ENCODE results near the gene EMP3. TPM values are rescaled to one million over a fixed set of nuclear protein-coding genes. Genes with fewer than 3 reads are reported as not detected.

Gene EMP3
- total RNA-seq, 1 experiment from 2014 or later: 92.9 TPM

- no peaks in the 10 kb centered on the region for H4K20me1 ChIP-seq (ENCODE audit: insufficient read depth)
- ChIA-PET CTCF (interaction anchor here (2.5 kb wide), 1 partner anchor 28 kb away, joined by 24 read pairs; no protein-coding TSS in a partner anchor), RAD21 (ENCODE audit: low non-redundant PET in 1 of 2, low total read pairs in 2 of 2, uncharacterized antibody in 2 of 2, unreplicated experiment in 2 of 2) (no interaction called here), POLR2A (interaction anchor here (2.3 kb wide), 1 partner anchor 29 kb away, joined by 16 read pairs; no protein-coding TSS in a partner anchor)
- no peaks in the 10 kb centered on the region for H3K9me2 ChIP-seq (ENCODE audit: insufficient read depth)
- H3K4me2 ChIP-seq (ENCODE audit: low read length): no peak overlapping the region
- no peak overlapping the region for H2AFZ ChIP-seq (ENCODE audit: low read depth, low read length, poor library complexity, severe bottlenecking)
- intact Hi-C loops (cut with micrococcal nuclease): loop anchor here (5.0 kb wide), 1 partner anchor 35 kb away; no protein-coding TSS in a partner anchor
- no peak overlapping the region for H3K27ac ChIP-seq (ENCODE audit: low read depth, low read length)
- DNase-seq (ENCODE audit: low read depth, low spot score) (no peak), ATAC-seq (no peak)
- peaks cover 8 to 33% of the 10 kb centered on the region in 2 experiments for H3K4me1 ChIP-seq (ENCODE audit: control insufficient read depth in 1 of 2, insufficient read depth in 2 of 2, low read length in 2 of 2)
- no peaks in the 10 kb centered on the region for H3K27me3 ChIP-seq (ENCODE audit: insufficient read depth, low read length)
- no peak overlapping the region for H3K9ac ChIP-seq (ENCODE audit: low read length)
- H3K36me3 ChIP-seq (ENCODE audit: control insufficient read depth in 1 of 2, insufficient read depth in 2 of 2, low read length in 2 of 2): no peaks in the 10 kb centered on the region
- no peak for TF ChIP-seq CTCF (IDR thresholded peaks at IDR 0.05 in 2 of 3, conservative IDR thresholded peaks at IDR 0.05 in 1 of 3; ENCODE audit: borderline replicate concordance in 1 of 3, insufficient read depth in 1 of 3, low read depth in 2 of 3, low read length in 2 of 3)
- no peak for TF ChIP-seq POLR2AphosphoS5 (IDR thresholded peaks at IDR 0.05; ENCODE audit: low read depth, low read length)
- TF ChIP-seq ZBTB33 (IDR thresholded peaks at IDR 0.05; ENCODE audit: extremely low read depth, insufficient replicate concordance, low read length): no peak
- no peak for TF ChIP-seq SIN3A (IDR thresholded peaks at IDR 0.05; ENCODE audit: low read depth)
- TF ChIP-seq EGR1 (IDR thresholded peaks at IDR 0.05; ENCODE audit: low read depth): no peak
- no peak for TF ChIP-seq REST (IDR thresholded peaks at IDR 0.05; ENCODE audit: low read depth)
- TF ChIP-seq ELF1 (IDR thresholded peaks at IDR 0.05; ENCODE audit: borderline replicate concordance, low read depth): no peak
- TF ChIP-seq YY1 (IDR thresholded peaks at IDR 0.05; ENCODE audit: extremely low read depth, insufficient replicate concordance, low read depth, low read length): no peak
- no peak for TF ChIP-seq TCF7L2 (IDR thresholded peaks at IDR 0.05; ENCODE audit: borderline replicate concordance, extremely low read depth, insufficient read depth, insufficient read length)
- TF ChIP-seq CBX3 (IDR thresholded peaks at IDR 0.05; ENCODE audit: low read depth): no peak
- TF ChIP-seq CEBPB (IDR thresholded peaks at IDR 0.05; ENCODE audit: low read depth): no peak
- no peaks in the 10 kb centered on the region for H3K79me2 ChIP-seq (ENCODE audit: insufficient read depth, low read length)
- H3K9me3 ChIP-seq (ENCODE audit: control insufficient read depth in 1 of 2, insufficient read depth in 1 of 2, low read depth in 1 of 2, low read length in 2 of 2): no peaks in the 10 kb centered on the region
- H3K4me3 ChIP-seq (replicated peaks in 1 of 2; ENCODE audit: low read depth in 1 of 2, low read length in 2 of 2): no peak overlapping the region
- BruUV-seq (replicated peaks): no TSS peak
Observed at GRCh38 chr19:48361912-48362311, 36.6 kb downstream of the EMP3 start.

Measured in HCT116 (cell line).